Measurements from ENCODE around the gene FARS2. TPM values are rescaled to one million over a fixed set of nuclear protein-coding genes. Genes with fewer than 3 reads are reported as not detected.

FARS2 gene
- polyA plus RNA-seq, 1 of the 3 experiments (the other 2 are of a cell fraction), result 12.5 TPM

DNA sequence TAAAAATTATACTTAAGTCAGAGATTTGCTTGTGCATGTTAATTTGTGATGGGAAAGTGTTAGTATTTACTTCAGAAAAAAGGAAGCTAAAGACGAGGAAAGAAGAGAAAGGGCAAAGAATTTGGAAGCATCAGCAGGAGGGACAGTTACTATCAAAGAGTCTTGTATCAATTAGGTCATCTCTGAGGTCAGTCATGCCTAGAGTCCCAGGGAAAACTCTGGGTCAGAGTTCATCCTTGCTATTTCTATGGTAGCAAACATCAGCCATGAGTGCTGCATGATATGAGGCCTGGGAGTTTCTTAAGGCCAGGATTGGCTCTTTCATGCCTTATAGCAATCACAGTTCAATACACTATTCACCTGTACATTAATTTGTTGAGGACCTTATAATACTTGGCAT lies 292.9 kb downstream of the FARS2 start (continued):
- TF ChIP-seq, protein P1, sequence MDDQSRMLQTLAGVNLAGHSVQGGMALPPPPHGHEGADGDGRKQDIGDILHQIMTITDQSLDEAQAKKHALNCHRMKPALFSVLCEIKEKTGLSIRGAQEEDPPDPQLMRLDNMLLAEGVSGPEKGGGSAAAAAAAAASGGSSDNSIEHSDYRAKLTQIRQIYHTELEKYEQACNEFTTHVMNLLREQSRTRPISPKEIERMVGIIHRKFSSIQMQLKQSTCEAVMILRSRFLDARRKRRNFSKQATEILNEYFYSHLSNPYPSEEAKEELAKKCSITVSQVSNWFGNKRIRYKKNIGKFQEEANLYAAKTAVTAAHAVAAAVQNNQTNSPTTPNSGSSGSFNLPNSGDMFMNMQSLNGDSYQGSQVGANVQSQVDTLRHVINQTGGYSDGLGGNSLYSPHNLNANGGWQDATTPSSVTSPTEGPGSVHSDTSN (IDR thresholded peaks at IDR 0.05), result no peak
- no peak for TF ChIP-seq SIN3A (IDR thresholded peaks at IDR 0.05; ENCODE audit: borderline replicate concordance, low read depth, low read length)

DNA sequence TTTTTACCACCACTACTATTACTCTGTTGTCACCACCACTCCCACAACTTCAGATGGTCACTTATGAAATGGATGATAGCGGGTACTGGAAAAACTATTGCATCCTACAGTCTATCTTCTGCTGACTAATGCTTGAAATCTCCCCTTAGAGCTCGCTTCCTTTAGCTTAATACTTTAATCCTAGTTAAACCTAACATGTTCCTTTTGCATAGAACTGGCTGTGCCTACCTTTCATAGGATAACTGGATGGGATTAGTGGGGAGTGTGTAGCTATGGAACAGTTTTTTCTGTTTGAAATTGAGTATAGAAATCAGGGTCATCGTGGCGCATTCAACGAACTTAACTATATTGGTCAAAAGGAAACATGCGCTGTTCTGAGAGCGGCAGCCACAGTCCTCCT lies 294.7 kb downstream of the FARS2 start:
- no peak overlapping the region for H3K27ac ChIP-seq (ENCODE audit: low read depth in 2 of 2, low read length in 1 of 2)
- peaks cover 0 to 2% of the 10 kb centered on the region in 2 experiments for H3K36me3 ChIP-seq (replicated peaks in 1 of 2; ENCODE audit: control insufficient read depth in 1 of 2, insufficient read depth in 2 of 2, low read length in 1 of 2)
- H3K9me3 ChIP-seq, result no peaks in the 10 kb centered on the region
- no peak for DNase-seq
- H3K9me2 ChIP-seq, result no peaks in the 10 kb centered on the region
- no peaks in the 10 kb centered on the region for H3K27me3 ChIP-seq (ENCODE audit: insufficient read depth)
- peaks cover 5% of the 10 kb centered on the region for H3F3A ChIP-seq (replicated peaks; ENCODE audit: insufficient read depth)
- H3K4me2 ChIP-seq, result no peak overlapping the region
- no peaks in the 10 kb centered on the region for H3K79me2 ChIP-seq (ENCODE audit: insufficient read depth)
- no peak overlapping the region for H3K4me3 ChIP-seq (ENCODE audit: low read depth in 2 of 2, low read length in 1 of 2)
- TF ChIP-seq EZH2phosphoT487 (IDR thresholded peaks at IDR 0.05; ENCODE audit: borderline replicate concordance, low read depth) (no peak), NFIC (IDR thresholded peaks at IDR 0.05; ENCODE audit: borderline replicate concordance) (no peak), FOXM1 (IDR thresholded peaks at IDR 0.05; ENCODE audit: low read depth) (no peak), RCOR1 (IDR thresholded peaks at IDR 0.05; ENCODE audit: low read length) (no peak), RXRA (IDR thresholded peaks at IDR 0.05; ENCODE audit: borderline replicate concordance, low read depth) (no peak)
- H3K9ac ChIP-seq, result no peak overlapping the region
- ChIA-PET CTCF (interaction anchor here (1.1 kb wide), 1 partner anchor 18 kb away, joined by 3 read pairs; no protein-coding TSS in a partner anchor), POLR2A (no interaction called here)
- no peaks in the 10 kb centered on the region for H4K20me1 ChIP-seq (ENCODE audit: insufficient read depth)
- no peak overlapping the region for H2AFZ ChIP-seq (ENCODE audit: low read depth)
- 92% methylated on average over 7 of the region's 7 CpGs for WGBS (ENCODE audit: low lambda C conversion rate)
- H3K4me1 ChIP-seq (ENCODE audit: control insufficient read depth in 1 of 2, insufficient read depth in 2 of 2, low read depth in 1 of 2, low read length in 1 of 2), result no peaks in the 10 kb centered on the region; a peak in 1 of 4 replicates

DNA sequence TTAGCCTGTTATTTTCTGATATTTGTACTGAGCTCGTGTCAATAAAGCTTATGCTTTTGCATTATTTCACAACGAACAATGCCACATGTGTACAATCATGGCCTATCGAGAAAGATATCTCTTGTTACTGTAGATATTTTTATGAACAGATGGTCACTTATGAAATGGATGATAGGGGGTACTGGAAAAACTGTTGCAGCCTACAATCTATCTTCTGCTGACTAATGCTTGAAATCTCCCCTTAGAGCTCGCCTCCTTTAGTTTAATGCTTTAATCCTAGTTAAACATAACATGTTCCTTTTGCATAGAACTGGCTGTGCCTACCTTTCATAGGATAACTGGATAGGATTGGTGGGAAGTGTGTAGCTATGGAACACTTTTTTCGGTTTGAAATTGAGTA lies 296.2 kb downstream of the FARS2 start:
- Histone ChIP-seq H3K9me2 (no peaks in the 10 kb centered on the region), H2AFZ (ENCODE audit: low read depth) (no peak overlapping the region), H3K27me3 (ENCODE audit: insufficient read depth) (no peaks in the 10 kb centered on the region), H3K4me1 (ENCODE audit: control insufficient read depth in 1 of 2, insufficient read depth in 2 of 2, low read depth in 1 of 2, low read length in 1 of 2) (no peaks in the 10 kb centered on the region; a peak in 1 of 4 replicates), H4K20me1 (ENCODE audit: insufficient read depth) (no peaks in the 10 kb centered on the region), H3K9ac (no peak overlapping the region), H3F3A (replicated peaks; ENCODE audit: insufficient read depth) (peaks cover 5% of the 10 kb centered on the region), H3K27ac (ENCODE audit: low read depth in 2 of 2, low read length in 1 of 2) (no peak overlapping the region), H3K9me3 (no peaks in the 10 kb centered on the region), H3K4me3 (ENCODE audit: low read depth in 2 of 2, low read length in 1 of 2) (no peak overlapping the region), H3K36me3 (replicated peaks in 1 of 2; ENCODE audit: control insufficient read depth in 1 of 2, insufficient read depth in 2 of 2, low read length in 1 of 2) (no peaks in the 10 kb centered on the region), H3K4me2 (no peak overlapping the region), H3K79me2 (ENCODE audit: insufficient read depth) (no peaks in the 10 kb centered on the region)
- WGBS (ENCODE audit: low lambda C conversion rate), result 86% methylated on average over 5 of the region's 5 CpGs
- TF ChIP-seq ELF1 (IDR thresholded peaks at IDR 0.05) (no peak), NRF1 (IDR thresholded peaks at IDR 0.05; ENCODE audit: low read depth, low read length) (no peak), YY1 (IDR thresholded peaks at IDR 0.05; ENCODE audit: low read depth) (no peak), JUND (IDR thresholded peaks at IDR 0.05) (no peak), EP300 (IDR thresholded peaks at IDR 0.05; ENCODE audit: borderline replicate concordance in 1 of 2, low read depth in 1 of 2, low read length in 1 of 2) (no peak), FOXJ3 (CRISPR knock-in tag; IDR thresholded peaks at IDR 0.05) (no peak)
- TF ChIP-seq, protein P2, sequence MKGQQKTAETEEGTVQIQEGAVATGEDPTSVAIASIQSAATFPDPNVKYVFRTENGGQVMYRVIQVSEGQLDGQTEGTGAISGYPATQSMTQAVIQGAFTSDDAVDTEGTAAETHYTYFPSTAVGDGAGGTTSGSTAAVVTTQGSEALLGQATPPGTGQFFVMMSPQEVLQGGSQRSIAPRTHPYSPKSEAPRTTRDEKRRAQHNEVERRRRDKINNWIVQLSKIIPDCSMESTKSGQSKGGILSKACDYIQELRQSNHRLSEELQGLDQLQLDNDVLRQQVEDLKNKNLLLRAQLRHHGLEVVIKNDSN (IDR thresholded peaks at IDR 0.05; ENCODE audit: borderline replicate concordance, low read depth), result no peak
- TF ChIP-seq, protein P1 (IDR thresholded peaks at IDR 0.05), result no peak
- DNase-seq, result no peak
- ChIA-PET CTCF (no interaction called here), POLR2A (no interaction called here)
